Stimulated activated naive B cell treated with anti-CD40 and anti-IgM and Interleukin-4, amounts not matched to agents 10 μg/mL and 1 μg/mL and 100 μg/mL, for 72 hours (primary cell): ENCODE results near the gene GAS7.

Experiments
- ATAC-seq, 2 donors: fragments of 150-1000 bp; cut with Tn5 transposase; replicated peaks; 2 replicates each; pipeline ENCODE4 v1.10.0; 2021; ENCODE audit warnings: moderate library complexity in 1 of 2
- DNase-seq: peaks from one replicate; pipeline ENCODE4 v3.0.0; 2021
- H3K27ac Mint-ChIP-seq: one replicate; pipeline ENCODE4 v1.8.0; 2022; ENCODE audit warnings: mild to moderate bottlenecking, mixed read lengths
- H3K27me3 Mint-ChIP-seq, 2 donors: one replicate each; pipeline ENCODE4 v1.8.0; 2022; ENCODE audit warnings: mixed read lengths in 2 of 2
- H3K36me3 Mint-ChIP-seq, 2 donors: one replicate each; pipeline ENCODE4 v1.8.0; 2022; ENCODE audit warnings: mixed read lengths in 2 of 2, mild to moderate bottlenecking in 1 of 2
- H3K4me1 Mint-ChIP-seq, 2 donors: one replicate each; pipeline ENCODE4 v1.8.0; 2022; ENCODE audit warnings: mixed read lengths in 2 of 2, mild to moderate bottlenecking in 1 of 2
- H3K4me3 Mint-ChIP-seq, 2 donors: one replicate each; pipeline ENCODE4 v1.8.0; 2022; ENCODE audit warnings: mild to moderate bottlenecking in 2 of 2, mixed read lengths in 2 of 2, moderate library complexity in 1 of 2
- H3K9me3 Mint-ChIP-seq, 2 donors: one replicate each; pipeline ENCODE4 v1.8.0; 2022; ENCODE audit warnings: mixed read lengths in 2 of 2, mild to moderate bottlenecking in 1 of 2

Gene GAS7

GRCh38 chr17:9899280-9900043 lies 298.9 kb downstream of the GAS7 start:
- H3K27ac Mint-ChIP-seq: no peak overlapping the region
- ATAC-seq (no peak), DNase-seq (no peak)
- no peaks in the 10 kb centered on the region for H3K9me3 Mint-ChIP-seq
- H3K4me1 Mint-ChIP-seq: no peaks in the 10 kb centered on the region
- peaks cover 23 to 39% of the 10 kb centered on the region in 2 donors for H3K27me3 Mint-ChIP-seq
- no peaks in the 10 kb centered on the region for H3K36me3 Mint-ChIP-seq
- H3K4me3 Mint-ChIP-seq: no peak overlapping the region

GRCh38 chr17:9898812-9899211 lies 299.6 kb downstream of the GAS7 start:
- H3K4me1 Mint-ChIP-seq: no peaks in the 10 kb centered on the region
- H3K36me3 Mint-ChIP-seq: no peaks in the 10 kb centered on the region
- H3K9me3 Mint-ChIP-seq: no peaks in the 10 kb centered on the region
- H3K27ac Mint-ChIP-seq: no peak overlapping the region
- no peak overlapping the region for H3K4me3 Mint-ChIP-seq
- ATAC-seq (no peak), DNase-seq (no peak)
- peaks cover 27 to 45% of the 10 kb centered on the region in 2 donors for H3K27me3 Mint-ChIP-seq

- DNase-seq (no peak), ATAC-seq (no peak)
- Mint-ChIP-seq H3K36me3 (no peaks in the 10 kb centered on the region), H3K27me3 (peaks cover 32 to 53% of the 10 kb centered on the region in 2 donors), H3K27ac (no peak overlapping the region), H3K9me3 (no peaks in the 10 kb centered on the region), H3K4me1 (no peaks in the 10 kb centered on the region), H3K4me3 (no peak overlapping the region)
Observed at GRCh38 chr17:9897372-9897968, 300.9 kb downstream of the GAS7 start.

GRCh38 chr17:9895923-9896322 lies 302.5 kb downstream of the GAS7 start:
- ATAC-seq (no peak), DNase-seq (no peak)
- Mint-ChIP-seq H3K36me3 (no peaks in the 10 kb centered on the region), H3K4me1 (no peaks in the 10 kb centered on the region), H3K27me3 (peaks cover 22 to 41% of the 10 kb centered on the region in 2 donors), H3K4me3 (no peak overlapping the region), H3K9me3 (no peaks in the 10 kb centered on the region), H3K27ac (no peak overlapping the region)

GRCh38 chr17:9894231-9894630 lies 304.2 kb downstream of the GAS7 start:
- H3K4me1 Mint-ChIP-seq: no peaks in the 10 kb centered on the region
- H3K36me3 Mint-ChIP-seq: no peaks in the 10 kb centered on the region
- ATAC-seq (no peak), DNase-seq (no peak)
- peaks cover 30 to 36% of the 10 kb centered on the region in 2 donors for H3K27me3 Mint-ChIP-seq
- no peak overlapping the region for H3K4me3 Mint-ChIP-seq
- no peaks in the 10 kb centered on the region for H3K9me3 Mint-ChIP-seq
- H3K27ac Mint-ChIP-seq: no peak overlapping the region

GRCh38 chr17:9893411-9894012 lies 304.9 kb downstream of the GAS7 start:
- no peaks in the 10 kb centered on the region for H3K9me3 Mint-ChIP-seq
- no peaks in the 10 kb centered on the region for H3K4me1 Mint-ChIP-seq
- H3K4me3 Mint-ChIP-seq: no peak overlapping the region
- DNase-seq (no peak), ATAC-seq (no peak)
- no peak overlapping the region for H3K27ac Mint-ChIP-seq
- H3K27me3 Mint-ChIP-seq: peaks cover 29 to 34% of the 10 kb centered on the region in 2 donors
- H3K36me3 Mint-ChIP-seq: no peaks in the 10 kb centered on the region

GRCh38 chr17:9890124-9890523 lies 308.3 kb downstream of the GAS7 start:
- no peaks in the 10 kb centered on the region for H3K4me1 Mint-ChIP-seq
- H3K36me3 Mint-ChIP-seq: no peaks in the 10 kb centered on the region
- DNase-seq (no peak), ATAC-seq (peak; percentile 74 to 76)
- no peaks in the 10 kb centered on the region for H3K9me3 Mint-ChIP-seq
- peaks cover 23 to 24% of the 10 kb centered on the region in 2 donors for H3K27me3 Mint-ChIP-seq
- H3K27ac Mint-ChIP-seq: no peak overlapping the region
- no peak overlapping the region for H3K4me3 Mint-ChIP-seq

- H3K9me3 Mint-ChIP-seq: peaks cover 6 to 9% of the 10 kb centered on the region in 2 donors
- H3K4me1 Mint-ChIP-seq: no peaks in the 10 kb centered on the region
- peaks cover 0 to 6% of the 10 kb centered on the region in 2 donors for H3K36me3 Mint-ChIP-seq
- no peak overlapping the region for H3K4me3 Mint-ChIP-seq
- peaks cover 9 to 14% of the 10 kb centered on the region in 2 donors for H3K27me3 Mint-ChIP-seq
- no peak for DNase-seq
- ATAC-seq: no peak
- H3K27ac Mint-ChIP-seq: no peak overlapping the region
Observed at GRCh38 chr17:9887508-9887907, 310.9 kb downstream of the GAS7 start.

- no peak overlapping the region for H3K4me3 Mint-ChIP-seq
- peaks cover 9 to 14% of the 10 kb centered on the region in 2 donors for H3K27me3 Mint-ChIP-seq
- H3K27ac Mint-ChIP-seq: no peak overlapping the region
- no peaks in the 10 kb centered on the region for H3K4me1 Mint-ChIP-seq
- peaks cover 10 to 13% of the 10 kb centered on the region in 2 donors for H3K9me3 Mint-ChIP-seq
- H3K36me3 Mint-ChIP-seq: peaks cover 0 to 6% of the 10 kb centered on the region in 2 donors
- no peak for DNase-seq
- ATAC-seq: no peak
Observed at GRCh38 chr17:9886141-9886930, 312.1 kb downstream of the GAS7 start.

- H3K36me3 Mint-ChIP-seq: peaks cover 0 to 6% of the 10 kb centered on the region in 2 donors
- no peak overlapping the region for H3K4me3 Mint-ChIP-seq
- H3K4me1 Mint-ChIP-seq: peaks cover 4 to 11% of the 10 kb centered on the region in 2 donors
- H3K27ac Mint-ChIP-seq: no peak overlapping the region
- peaks cover 3 to 7% of the 10 kb centered on the region in 2 donors for H3K27me3 Mint-ChIP-seq
- peaks cover 10 to 13% of the 10 kb centered on the region in 2 donors for H3K9me3 Mint-ChIP-seq
- ATAC-seq (no peak), DNase-seq (no peak)
Observed at GRCh38 chr17:9883451-9883850, 315.0 kb downstream of the GAS7 start.

GRCh38 chr17:9880582-9880999 lies 317.8 kb downstream of the GAS7 start:
- Mint-ChIP-seq H3K4me1 (peaks cover 4 to 11% of the 10 kb centered on the region in 2 donors), H3K36me3 (peaks cover 0 to 6% of the 10 kb centered on the region in 2 donors), H3K4me3 (no peak overlapping the region), H3K9me3 (peaks cover 10 to 13% of the 10 kb centered on the region in 2 donors), H3K27me3 (peaks cover 6 to 7% of the 10 kb centered on the region in 2 donors), H3K27ac (no peak overlapping the region)
- ATAC-seq (peak; percentile 88 to 95), DNase-seq (no peak)

GRCh38 chr17:9878786-9879525 lies 319.4 kb downstream of the GAS7 start:
- H3K36me3 Mint-ChIP-seq: peaks cover 0 to 6% of the 10 kb centered on the region in 2 donors
- no peak for DNase-seq

GRCh38 chr17:9878356-9878755 lies 320.1 kb downstream of the GAS7 start:
- H3K27me3 Mint-ChIP-seq: peaks cover 6 to 17% of the 10 kb centered on the region in 2 donors
- H3K9me3 Mint-ChIP-seq: peaks cover 8 to 9% of the 10 kb centered on the region in 2 donors
- H3K4me3 Mint-ChIP-seq: no peak overlapping the region
- peaks cover 4 to 11% of the 10 kb centered on the region in 2 donors for H3K4me1 Mint-ChIP-seq
- H3K36me3 Mint-ChIP-seq: peaks cover 0 to 3% of the 10 kb centered on the region in 2 donors
- ATAC-seq (no peak), DNase-seq (no peak)
- no peak overlapping the region for H3K27ac Mint-ChIP-seq

More at GRCh38 chr17:9878786-9879525, 319.4 kb downstream of the GAS7 start:
- H3K4me3 Mint-ChIP-seq: no peak overlapping the region
- peaks cover 4 to 11% of the 10 kb centered on the region in 2 donors for H3K4me1 Mint-ChIP-seq
- peaks cover 6 to 15% of the 10 kb centered on the region in 2 donors for H3K27me3 Mint-ChIP-seq
- no peak overlapping the region for H3K27ac Mint-ChIP-seq
- peaks cover 10 to 11% of the 10 kb centered on the region in 2 donors for H3K9me3 Mint-ChIP-seq
- ATAC-seq: no peak
